ENCODE measurements around the gene CKAP2L.

CKAP2L gene

DNA sequence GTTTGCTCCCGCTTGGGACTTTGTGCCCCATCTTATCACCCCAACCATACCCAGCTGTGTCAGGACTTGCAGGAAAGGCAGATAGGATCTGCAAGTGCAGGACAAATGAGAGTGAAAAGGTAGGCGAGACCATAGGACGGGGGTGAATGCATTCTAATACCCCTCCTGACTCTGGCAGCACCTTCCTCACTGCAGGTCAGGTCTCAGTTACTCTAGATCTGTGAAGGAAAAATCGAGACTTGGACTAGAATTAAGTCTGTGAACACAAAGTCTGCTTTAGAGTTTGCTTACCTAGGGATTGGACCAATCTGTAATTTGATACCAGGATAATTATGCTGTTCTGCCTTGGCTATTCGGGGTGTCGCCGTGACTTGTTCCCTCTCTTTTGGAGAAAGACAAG, 23.9 kb downstream of the CKAP2L start:
- no peaks in the 10 kb centered on the region for H3K27me3 Mint-ChIP-seq
- peak overlapping the region in 1 of 2 donors; percentile 4 for H3K27ac Mint-ChIP-seq
- ATAC-seq (replicated peaks) (no peak), DNase-seq (no peak)
- H3K36me3 Mint-ChIP-seq (ENCODE audit: insufficient read depth) = no peaks in the 10 kb centered on the region
- no peaks in the 10 kb centered on the region for H3K4me1 Mint-ChIP-seq (ENCODE audit: low read depth in 2 of 2)
- no peaks in the 10 kb centered on the region for H3K9me3 Mint-ChIP-seq
- H3K4me3 Mint-ChIP-seq = no peak overlapping the region

DNA sequence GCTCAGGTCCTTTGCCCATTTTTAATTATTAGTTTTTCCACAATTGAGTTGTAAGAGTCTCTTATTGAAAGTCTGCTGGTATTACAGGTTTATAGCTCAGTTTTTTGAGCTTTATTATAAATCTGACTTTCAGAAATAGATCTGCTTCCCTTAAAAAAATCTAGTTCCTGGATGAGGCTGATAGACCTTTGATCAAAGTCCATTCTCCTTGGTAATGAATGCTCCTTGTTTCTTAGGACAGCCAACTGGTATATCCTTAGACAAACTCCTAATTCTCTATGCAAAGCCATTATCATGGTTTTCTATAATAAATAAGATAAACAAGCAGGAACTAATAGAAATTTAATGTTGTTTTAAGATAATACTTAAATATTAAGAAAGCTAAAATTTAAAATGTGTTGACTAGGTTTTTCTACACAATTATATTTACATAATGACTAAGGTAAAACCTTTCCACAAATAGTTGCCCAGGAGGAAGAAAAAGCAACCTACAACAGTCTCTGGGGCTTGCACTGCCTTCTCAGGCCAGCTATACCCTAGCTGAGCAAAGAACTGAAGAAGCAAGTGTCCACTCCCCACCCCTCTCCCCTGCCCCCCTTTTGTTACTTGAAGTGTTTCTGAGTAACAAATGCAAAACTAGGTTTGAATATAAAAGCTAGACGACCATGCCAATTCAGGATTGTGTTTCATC, 26.7 kb downstream of the CKAP2L start:
- H3K4me3 Mint-ChIP-seq = no peak overlapping the region
- no peaks in the 10 kb centered on the region for H3K27me3 Mint-ChIP-seq
- no peaks in the 10 kb centered on the region for H3K9me3 Mint-ChIP-seq
- H3K4me1 Mint-ChIP-seq (ENCODE audit: low read depth in 2 of 2) = no peaks in the 10 kb centered on the region
- ATAC-seq (replicated peaks) = no peak
- DNase-seq = no peak
- no peak overlapping the region for H3K27ac Mint-ChIP-seq
- H3K36me3 Mint-ChIP-seq (ENCODE audit: insufficient read depth) = no peaks in the 10 kb centered on the region

DNA sequence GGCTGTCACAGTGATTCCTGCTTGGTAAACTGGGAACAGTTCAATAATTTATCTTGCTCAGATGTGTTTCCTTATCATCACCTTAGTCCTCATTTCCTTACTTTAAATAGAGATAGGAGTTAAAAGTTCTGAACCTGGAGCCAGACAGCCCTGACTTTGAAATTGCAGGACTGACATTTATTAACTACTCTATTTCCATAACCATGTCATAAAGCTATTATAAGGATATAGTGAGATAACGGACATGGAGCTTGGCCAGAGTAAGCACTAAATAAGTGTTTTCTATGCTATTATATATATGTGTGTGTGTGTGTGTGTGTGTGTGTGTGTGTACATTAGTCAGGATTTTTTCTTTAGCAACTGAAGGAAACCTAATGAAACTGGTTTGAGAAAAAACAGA, 30.5 kb downstream of the CKAP2L start:
- DNase-seq (no peak), ATAC-seq (replicated peaks) (no peak)
- Mint-ChIP-seq H3K4me1 (ENCODE audit: low read depth in 2 of 2) (no peaks in the 10 kb centered on the region), H3K27ac (no peak overlapping the region), H3K9me3 (no peaks in the 10 kb centered on the region), H3K27me3 (no peaks in the 10 kb centered on the region), H3K36me3 (ENCODE audit: insufficient read depth) (no peaks in the 10 kb centered on the region), H3K4me3 (no peak overlapping the region)

DNA sequence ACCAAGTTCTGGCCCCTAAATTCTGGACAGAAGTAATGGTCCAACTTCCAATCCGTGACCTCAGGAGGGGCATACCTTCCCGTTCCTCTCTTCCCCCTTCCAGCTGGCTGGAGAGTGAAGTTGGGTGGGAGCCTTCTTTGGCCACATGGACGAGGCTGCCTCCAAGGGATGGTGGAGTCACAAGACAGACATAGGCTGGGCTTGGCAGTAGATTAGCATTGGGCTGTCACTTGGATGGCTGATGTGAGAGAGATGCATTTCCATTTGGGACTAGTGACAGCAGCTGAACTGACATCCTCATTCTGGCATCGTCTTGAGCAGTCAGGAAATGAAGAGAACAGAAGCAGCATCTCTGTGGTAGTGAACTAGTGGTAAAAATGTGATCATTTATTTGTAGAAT, 31.0 kb downstream of the CKAP2L start:
- no peaks in the 10 kb centered on the region for H3K4me1 Mint-ChIP-seq (ENCODE audit: low read depth in 2 of 2)
- ATAC-seq (replicated peaks) (no peak), DNase-seq (no peak)
- peaks cover 0 to 3% of the 10 kb centered on the region in 2 donors for H3K27me3 Mint-ChIP-seq
- H3K27ac Mint-ChIP-seq = no peak overlapping the region
- H3K36me3 Mint-ChIP-seq (ENCODE audit: insufficient read depth) = no peaks in the 10 kb centered on the region
- no peak overlapping the region for H3K4me3 Mint-ChIP-seq
- no peaks in the 10 kb centered on the region for H3K9me3 Mint-ChIP-seq

DNA sequence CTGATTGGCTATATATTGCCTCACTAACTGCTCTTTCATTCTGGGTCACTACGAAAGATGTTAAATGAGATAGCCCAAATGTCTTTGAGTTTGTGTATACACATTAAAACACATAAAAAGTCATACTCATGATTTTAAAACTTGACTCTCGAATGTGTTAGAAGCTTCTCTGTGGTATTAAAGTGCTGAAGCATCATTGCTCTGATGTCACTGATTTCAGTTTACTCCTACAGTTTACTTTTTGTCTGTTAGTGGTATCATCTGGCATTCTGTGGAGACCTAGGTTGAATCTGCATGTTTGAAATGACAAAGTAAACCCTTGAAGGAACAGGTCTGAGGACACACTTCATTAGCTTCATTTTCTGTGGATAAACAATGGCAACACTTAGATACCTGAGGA, 32.9 kb downstream of the CKAP2L start:
- Mint-ChIP-seq H3K27me3 (peaks cover 0 to 12% of the 10 kb centered on the region in 2 donors), H3K9me3 (no peaks in the 10 kb centered on the region), H3K4me3 (no peak overlapping the region), H3K4me1 (ENCODE audit: low read depth in 2 of 2) (peaks cover 4 to 6% of the 10 kb centered on the region in 2 donors), H3K36me3 (ENCODE audit: insufficient read depth) (peaks cover 4% of the 10 kb centered on the region), H3K27ac (no peak overlapping the region)
- DNase-seq (no peak), ATAC-seq (replicated peaks) (no peak)

DNA sequence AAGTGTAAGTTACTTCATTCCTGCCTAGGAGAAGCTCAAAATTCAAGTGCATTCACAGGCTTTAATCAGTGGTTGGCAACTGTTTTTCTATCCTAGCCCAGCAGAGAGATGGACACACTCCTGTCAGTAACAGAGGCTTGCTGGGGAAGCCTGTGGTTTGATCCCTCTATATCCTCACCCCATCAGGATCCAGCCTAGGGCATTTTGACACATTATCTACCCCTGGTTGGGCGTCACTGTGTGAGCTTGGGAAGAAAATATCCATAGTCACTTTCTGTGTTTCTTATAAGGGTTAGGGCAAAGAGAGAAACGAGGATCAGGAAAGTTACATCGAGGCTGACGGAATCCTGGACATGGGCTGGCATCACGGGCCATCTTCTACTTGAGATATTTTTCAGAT, 33.6 kb downstream of the CKAP2L start:
- no peak for ATAC-seq (replicated peaks)
- Mint-ChIP-seq H3K27ac (no peak overlapping the region), H3K27me3 (peaks cover 0 to 12% of the 10 kb centered on the region in 2 donors), H3K36me3 (ENCODE audit: insufficient read depth) (peaks cover 4% of the 10 kb centered on the region), H3K4me3 (no peak overlapping the region), H3K9me3 (no peaks in the 10 kb centered on the region), H3K4me1 (ENCODE audit: low read depth in 2 of 2) (peaks cover 6 to 8% of the 10 kb centered on the region in 2 donors)
- DNase-seq = no peak

DNA sequence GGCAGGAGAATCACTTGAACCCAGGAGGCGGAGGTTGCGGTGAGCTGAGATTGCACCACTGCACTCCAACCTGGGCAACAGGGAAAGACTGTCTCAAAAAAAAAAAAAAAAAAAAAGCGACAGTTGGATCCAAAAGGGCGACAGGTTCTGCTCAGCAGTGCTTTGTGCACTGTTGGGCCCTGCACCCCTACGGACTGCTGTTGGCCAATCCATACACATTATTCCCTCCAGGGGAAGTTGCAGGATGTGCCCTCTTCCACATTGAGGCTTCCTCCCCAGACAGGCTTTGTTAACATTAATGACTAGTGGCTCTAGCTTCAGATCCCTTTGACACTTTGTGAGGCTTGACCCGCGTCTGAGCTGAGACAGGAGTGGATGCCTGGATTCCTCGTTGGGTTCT, 34.2 kb downstream of the CKAP2L start:
- no peak for DNase-seq
- H3K4me1 Mint-ChIP-seq (ENCODE audit: low read depth in 2 of 2) = peaks cover 6 to 8% of the 10 kb centered on the region in 2 donors
- no peak overlapping the region for H3K4me3 Mint-ChIP-seq
- no peaks in the 10 kb centered on the region for H3K9me3 Mint-ChIP-seq
- no peak overlapping the region for H3K27ac Mint-ChIP-seq
- peaks cover 0 to 12% of the 10 kb centered on the region in 2 donors for H3K27me3 Mint-ChIP-seq
- peaks cover 4% of the 10 kb centered on the region for H3K36me3 Mint-ChIP-seq (ENCODE audit: insufficient read depth)
- no peak for ATAC-seq (replicated peaks)

- ATAC-seq (replicated peaks) = no peak
- H3K4me3 Mint-ChIP-seq = no peak overlapping the region
- H3K27me3 Mint-ChIP-seq = peaks cover 0 to 12% of the 10 kb centered on the region in 2 donors
- no peaks in the 10 kb centered on the region for H3K9me3 Mint-ChIP-seq
- H3K4me1 Mint-ChIP-seq (ENCODE audit: low read depth in 2 of 2) = peaks cover 6 to 11% of the 10 kb centered on the region in 2 donors
- peaks cover 4% of the 10 kb centered on the region for H3K36me3 Mint-ChIP-seq (ENCODE audit: insufficient read depth)
- no peak for DNase-seq
- H3K27ac Mint-ChIP-seq = no peak overlapping the region
Observed at GRCh38 chr2:112728378-112729175, 35.8 kb downstream of the CKAP2L start.

- Mint-ChIP-seq H3K27me3 (peaks cover 0 to 12% of the 10 kb centered on the region in 2 donors), H3K4me1 (ENCODE audit: low read depth in 2 of 2) (peaks cover 6 to 11% of the 10 kb centered on the region in 2 donors), H3K27ac (no peak overlapping the region), H3K4me3 (no peak overlapping the region), H3K36me3 (ENCODE audit: insufficient read depth) (peaks cover 4% of the 10 kb centered on the region), H3K9me3 (no peaks in the 10 kb centered on the region)
- no peak for DNase-seq
- ATAC-seq (replicated peaks) = no peak
Observed at GRCh38 chr2:112728029-112728362, 36.4 kb downstream of the CKAP2L start.

DNA sequence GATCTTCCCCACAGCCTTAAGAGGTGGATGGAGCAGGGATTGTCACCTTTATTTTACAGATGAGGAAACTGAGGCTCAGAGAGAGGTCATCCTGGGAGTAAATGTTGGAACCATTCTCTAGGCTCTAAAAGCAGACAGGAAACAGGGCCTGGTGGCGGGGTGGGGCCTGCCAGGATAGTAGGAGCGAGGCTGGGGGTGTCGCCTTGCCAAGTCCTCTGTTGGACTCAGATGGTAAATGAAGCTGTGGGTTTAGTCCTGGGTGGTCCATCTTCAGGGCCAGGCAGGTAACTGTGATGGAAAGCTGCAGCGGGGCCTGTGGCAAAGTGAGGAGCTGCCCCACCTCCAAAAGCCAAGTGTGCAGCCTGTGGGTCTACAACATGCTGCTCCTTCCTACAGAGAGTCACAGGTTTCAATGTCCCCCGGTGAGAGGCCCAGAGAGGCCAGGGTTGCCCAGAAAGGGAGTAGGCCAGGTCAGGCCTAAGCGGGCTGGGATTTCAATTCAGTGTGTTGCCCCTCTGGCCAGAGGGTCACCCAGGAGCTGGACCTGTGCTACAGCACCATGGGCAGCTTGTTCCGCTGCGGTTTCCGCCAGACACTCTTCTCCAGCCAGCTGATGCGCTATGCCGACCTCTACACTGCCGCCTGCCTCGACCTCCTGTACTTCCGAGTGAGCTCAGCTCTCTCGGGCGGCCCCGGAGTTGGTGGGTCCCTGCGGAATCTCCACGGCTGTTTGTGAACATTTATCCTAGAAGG, 37.0 kb downstream of the CKAP2L start:
- H3K27me3 Mint-ChIP-seq = peaks cover 0 to 12% of the 10 kb centered on the region in 2 donors
- ATAC-seq (replicated peaks) (no peak), DNase-seq (no peak)
- H3K36me3 Mint-ChIP-seq (ENCODE audit: insufficient read depth) = peaks cover 4% of the 10 kb centered on the region
- H3K9me3 Mint-ChIP-seq = no peaks in the 10 kb centered on the region
- H3K4me1 Mint-ChIP-seq (ENCODE audit: low read depth in 2 of 2) = peaks cover 6 to 11% of the 10 kb centered on the region in 2 donors
- H3K27ac Mint-ChIP-seq = no peak overlapping the region
- no peak overlapping the region for H3K4me3 Mint-ChIP-seq

DNA sequence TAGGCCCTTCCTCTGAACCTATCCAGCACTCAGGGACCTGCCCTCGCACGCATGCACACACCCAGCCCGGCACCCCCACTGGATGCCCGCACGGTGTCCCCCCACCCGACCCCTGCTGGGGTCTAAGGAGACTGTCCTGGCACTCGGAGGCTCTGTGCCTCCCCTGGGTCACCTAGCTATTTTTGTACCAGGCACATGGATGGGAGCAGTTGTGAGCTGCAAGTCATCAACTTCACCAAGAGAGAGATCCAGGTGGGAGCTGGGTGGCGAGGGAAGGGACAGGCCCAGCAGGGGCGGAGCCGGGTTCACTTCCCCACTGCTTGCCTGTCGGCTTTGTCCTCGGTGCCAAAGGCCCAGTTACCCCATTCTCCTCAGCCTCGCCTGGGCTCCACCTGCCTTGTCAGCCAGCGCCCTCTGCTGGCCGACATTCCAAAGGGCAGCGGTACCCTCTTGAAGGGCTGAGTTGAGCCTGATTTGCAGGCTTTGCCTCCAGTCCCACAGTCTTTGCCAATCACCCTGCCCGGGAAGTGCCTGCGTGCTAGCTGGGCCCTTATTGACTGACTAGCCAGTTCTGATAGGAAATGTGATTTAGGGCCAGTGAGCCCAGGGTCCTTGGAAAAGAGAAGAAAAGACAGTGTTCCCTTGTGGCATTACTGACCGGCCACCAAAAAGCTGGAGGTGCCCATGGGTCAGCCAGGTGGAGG, 37.8 kb downstream of the CKAP2L start:
- Mint-ChIP-seq H3K9me3 (no peaks in the 10 kb centered on the region), H3K36me3 (ENCODE audit: insufficient read depth) (peaks cover 4% of the 10 kb centered on the region), H3K4me3 (no peak overlapping the region), H3K4me1 (ENCODE audit: low read depth in 2 of 2) (peaks cover 6 to 11% of the 10 kb centered on the region in 2 donors), H3K27ac (peak overlapping the region in 1 of 2 donors; percentile 26), H3K27me3 (peaks cover 0 to 12% of the 10 kb centered on the region in 2 donors)
- DNase-seq = peak; percentile 86 to 89 (median 86)
- peak; percentile 99 for ATAC-seq (replicated peaks)

GRCh38 chr2:112725545-112726457, 38.6 kb downstream of the CKAP2L start:
- no peaks in the 10 kb centered on the region for H3K9me3 Mint-ChIP-seq
- no peak for ATAC-seq (replicated peaks)
- peaks cover 0 to 12% of the 10 kb centered on the region in 2 donors for H3K27me3 Mint-ChIP-seq
- no peak overlapping the region for H3K4me3 Mint-ChIP-seq
- H3K4me1 Mint-ChIP-seq (ENCODE audit: low read depth in 2 of 2) = peaks cover 6 to 11% of the 10 kb centered on the region in 2 donors
- DNase-seq = no peak
- H3K36me3 Mint-ChIP-seq (ENCODE audit: insufficient read depth) = peaks cover 4% of the 10 kb centered on the region
- H3K27ac Mint-ChIP-seq = peak overlapping the region in 1 of 2 donors; percentile 26

Data from effector memory CD8-positive, alpha-beta T cell (primary cell).